Hepatic stellate cell (primary cell): ENCODE results near the gene CAPS2.
"Not testable (repeated sequence)": the region's sequence is repeated elsewhere in the genome, so short reads cannot be mapped to it uniquely, and the experiment has no call there.

Experiments
- DNase-seq: peaks from one replicate; pipeline ENCODE4 v3.0.0; 2011; ENCODE audit warnings: low spot score

The CAPS2 gene

DNA sequence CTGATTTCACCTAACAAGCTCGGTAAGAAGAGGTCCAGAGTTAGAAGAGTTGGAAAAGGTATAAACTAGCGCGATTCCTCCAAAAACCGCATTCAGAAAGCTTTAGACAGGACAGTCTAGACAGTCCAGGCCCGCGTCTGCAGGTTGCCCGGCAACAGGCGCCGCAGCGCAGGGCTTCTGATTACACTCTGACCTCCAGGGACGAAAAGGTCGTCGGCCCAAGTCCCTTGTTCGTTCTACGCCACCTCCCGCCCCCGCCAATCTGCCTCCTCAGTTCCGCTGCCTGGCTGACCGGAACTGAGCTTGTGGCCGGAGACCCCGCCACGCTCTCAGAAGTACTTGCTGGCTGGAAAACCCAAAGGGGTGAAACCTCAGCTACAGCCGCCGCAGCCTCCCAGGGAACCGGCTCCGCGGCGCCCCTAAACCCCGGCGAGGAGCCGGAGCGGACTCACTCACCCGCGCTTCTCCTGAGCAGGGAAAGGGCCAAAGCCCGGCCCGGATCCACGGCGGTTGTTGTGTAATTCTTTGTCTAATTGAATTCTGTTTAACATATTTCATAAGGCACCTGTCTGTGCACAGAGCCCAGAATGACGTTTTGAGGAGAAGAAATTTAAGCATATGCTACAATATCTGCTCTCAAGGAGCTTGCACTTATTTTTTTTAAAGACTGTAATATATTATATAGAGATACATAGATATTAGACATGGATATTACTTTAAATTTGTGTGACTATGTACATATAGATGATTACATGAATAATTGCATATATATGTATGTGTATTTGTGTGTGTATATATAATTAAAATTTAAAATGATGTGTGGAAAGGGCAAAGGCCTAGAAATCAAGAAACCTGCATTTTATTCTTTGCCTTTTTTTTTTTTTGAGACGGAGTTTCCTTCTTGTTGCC, at the start of gene CAPS2:
CAPS2 (minus strand) TSS at position 407 of the 909 bp plus-strand sequence. CDS start 3,826 bp downstream, outside the sequence.
- peak; percentile 78 for DNase-seq

GRCh38 chr12:75378354-75378753, 48.2 kb upstream of the CAPS2 start:
- DNase-seq, result no peak

DNA sequence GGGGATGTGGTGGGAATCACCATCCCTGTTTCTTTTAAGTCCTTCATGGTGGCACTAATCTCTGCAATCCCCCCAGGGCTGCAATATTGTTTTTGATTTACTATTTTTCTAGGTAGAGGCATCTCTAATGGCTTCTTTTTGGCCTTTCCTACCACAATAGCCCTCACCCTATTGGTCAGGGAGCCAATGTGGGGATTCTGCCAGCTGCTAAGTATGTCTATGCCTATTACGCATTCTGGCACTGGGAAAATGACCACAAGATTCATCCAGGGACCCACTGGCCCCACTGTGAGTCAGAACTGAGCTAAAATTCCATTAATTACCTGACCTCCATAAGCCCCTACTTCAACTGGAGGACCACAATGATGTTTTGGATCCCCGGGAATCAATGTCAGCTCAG, 44.8 kb upstream of the CAPS2 start:
- DNase-seq, result no peak

DNA sequence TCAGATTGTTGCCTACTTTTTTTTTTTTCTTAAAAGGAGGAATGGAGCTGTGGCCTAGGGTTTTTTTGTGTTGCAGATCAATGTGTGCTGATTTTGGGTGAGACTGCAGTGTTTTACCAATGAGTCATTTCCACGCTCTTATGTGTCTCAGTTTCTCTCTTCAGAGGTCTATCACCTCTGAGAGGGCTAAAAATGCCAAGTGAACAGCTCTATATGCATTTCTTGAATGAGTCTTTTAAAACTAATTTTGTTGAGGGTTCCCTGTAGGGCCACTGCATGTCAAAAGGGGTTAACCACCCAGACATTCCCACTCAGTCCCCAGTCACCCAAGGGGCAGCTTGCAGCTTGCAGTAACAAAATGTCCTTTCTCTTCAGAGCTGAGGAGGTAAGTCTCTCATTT, 36.5 kb upstream of the CAPS2 start:
- no peak for DNase-seq

- DNase-seq, result no peak
These were observed 34.8 kb upstream of the CAPS2 start for GRCh38 chr12:75364919-75365318.

DNA sequence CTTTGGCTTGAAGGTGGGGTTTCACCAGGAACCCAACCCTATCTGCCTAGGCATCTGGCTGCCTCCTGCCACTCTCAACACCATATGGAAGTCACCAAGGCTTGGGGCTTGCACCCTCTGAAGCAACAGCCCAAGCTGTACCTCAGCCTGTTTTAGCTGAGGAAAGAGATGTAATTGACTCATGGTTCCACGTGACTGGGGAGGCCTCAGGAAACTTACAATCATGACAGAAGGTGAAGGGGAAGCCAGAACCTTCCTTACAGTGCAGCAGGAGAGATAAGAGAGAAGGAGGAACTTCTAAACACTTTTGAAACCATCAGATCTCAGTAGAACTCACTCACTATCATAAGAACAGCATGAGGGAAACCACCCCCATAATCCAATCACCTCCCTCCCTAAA, 31.3 kb upstream of the CAPS2 start:
- no peak for DNase-seq

GRCh38 chr12:75360920-75361319, 30.8 kb upstream of the CAPS2 start:
- no peak for DNase-seq

- no peak for DNase-seq
These were observed 23.9 kb upstream of the CAPS2 start for GRCh38 chr12:75354011-75354410.

- DNase-seq, result no peak
These were observed 20.3 kb upstream of the CAPS2 start for GRCh38 chr12:75350413-75350812.

GRCh38 chr12:75349946-75350345, 19.8 kb upstream of the CAPS2 start:
- no peak for DNase-seq

GRCh38 chr12:75346215-75346614, 16.1 kb upstream of the CAPS2 start:
- DNase-seq, result not testable (repeated sequence)

DNA sequence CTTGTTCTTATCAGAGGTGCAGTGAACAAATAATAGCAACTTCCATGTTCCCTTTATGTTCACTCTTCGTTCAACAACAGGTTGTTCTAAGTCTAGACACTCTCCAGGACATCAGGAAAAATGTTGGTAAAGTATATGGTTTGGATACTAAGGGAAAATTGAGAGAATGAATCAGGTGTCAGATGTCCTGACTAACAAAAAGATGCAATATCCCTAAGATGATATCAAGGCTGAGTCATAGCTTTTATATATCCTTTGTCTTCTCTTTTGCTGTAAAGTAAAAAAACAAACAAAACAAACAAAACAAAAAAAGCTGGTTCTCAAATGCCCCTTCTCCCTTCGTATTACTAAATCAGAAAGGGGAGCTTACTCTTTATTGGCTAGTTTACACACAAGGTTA, 15.4 kb upstream of the CAPS2 start:
- no peak for DNase-seq

DNA sequence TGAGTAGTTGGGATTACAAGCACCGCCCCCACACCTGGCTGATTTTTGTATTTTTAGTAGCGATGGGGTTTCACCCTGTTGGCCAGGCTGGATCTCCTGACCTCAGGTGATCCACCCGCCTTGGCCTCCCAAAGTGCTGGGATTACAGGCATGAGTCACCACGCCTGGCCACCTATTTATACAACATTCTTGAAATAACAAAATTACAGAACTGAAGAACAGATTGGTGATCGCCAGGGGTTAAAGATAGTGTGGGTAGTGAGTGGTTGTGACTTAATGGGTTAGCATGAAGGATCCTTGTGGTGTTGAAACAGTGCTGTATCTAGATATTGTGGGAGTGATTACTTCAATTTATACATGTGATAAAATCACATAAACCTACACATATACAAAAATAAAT, 11.7 kb upstream of the CAPS2 start:
- no peak for DNase-seq

DNA sequence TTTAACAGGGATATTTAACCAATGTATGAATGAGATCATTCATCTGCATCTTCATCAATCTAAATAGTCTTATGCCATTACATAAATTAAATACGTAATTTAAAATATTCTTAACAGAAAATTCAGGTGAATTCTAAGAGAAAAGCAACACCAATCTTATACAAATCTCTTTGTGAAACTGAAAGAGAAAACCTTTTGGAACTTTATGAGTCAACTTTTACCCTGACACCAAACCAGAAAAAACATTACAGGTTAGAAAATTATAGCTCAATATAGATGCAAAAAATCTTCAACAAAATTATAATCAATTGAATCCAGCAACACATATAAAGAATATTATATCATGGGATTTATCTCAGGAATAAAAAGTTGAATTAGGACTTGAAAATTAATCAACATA, 7.8 kb upstream of the CAPS2 start:
- no peak for DNase-seq

DNA sequence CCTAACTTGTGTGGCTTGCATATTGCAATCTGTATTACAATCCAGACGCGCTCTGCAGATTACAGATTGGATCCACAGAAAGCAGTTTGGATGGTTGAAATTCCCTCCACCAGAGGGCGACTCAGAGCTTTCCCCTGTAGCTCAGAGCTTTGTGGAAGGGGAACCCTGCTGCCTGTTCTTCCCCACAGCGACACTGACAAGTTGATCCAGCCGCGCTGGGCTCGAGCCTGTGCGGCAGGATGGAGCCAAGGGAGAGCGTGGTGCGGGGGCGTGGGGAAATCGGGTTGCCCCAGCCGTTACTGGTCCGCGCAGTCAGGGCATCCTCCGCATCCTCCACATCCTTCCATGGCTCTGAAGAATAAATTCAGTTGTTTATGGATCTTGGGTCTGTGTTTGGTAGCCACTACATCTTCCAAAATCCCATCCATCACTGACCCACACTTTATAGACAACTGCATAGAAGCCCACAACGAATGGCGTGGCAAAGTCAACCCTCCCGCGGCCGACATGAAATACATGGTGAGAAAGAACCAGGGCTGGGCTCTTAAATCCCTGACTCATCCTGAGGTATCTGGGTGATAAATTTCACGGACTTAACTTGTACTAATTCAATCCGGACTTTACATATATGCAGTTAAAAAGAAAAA, 4.4 kb upstream of the CAPS2 start, which contains the start of gene GLIPR1L1:
GLIPR1L1 (plus strand) TSS at position 287 of the 647 bp plus-strand sequence; CDS start at position 346, 59 bp downstream.
- DNase-seq, result peak; percentile 74

DNA sequence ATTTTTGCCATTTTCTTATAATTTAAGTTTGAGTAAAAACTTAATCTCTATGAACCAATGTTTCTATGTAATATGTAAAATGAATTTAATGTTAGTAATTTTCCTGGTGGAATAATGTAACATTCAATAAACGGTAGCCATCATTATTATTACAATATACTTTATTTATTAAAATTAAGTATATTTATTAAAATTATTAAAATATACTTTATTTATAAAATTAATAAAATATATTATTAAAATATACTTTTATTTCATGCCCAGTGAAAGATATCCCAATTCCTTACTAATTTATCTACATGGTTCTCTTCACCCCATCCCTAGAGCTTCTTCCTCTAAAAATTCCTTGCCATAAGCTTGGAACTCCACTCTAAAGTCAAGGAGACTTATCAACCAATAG, 2.5 kb downstream of the CAPS2 start:
- DNase-seq, result no peak

GRCh38 chr12:75323663-75324062, 6.5 kb downstream of the CAPS2 start:
- DNase-seq, result no peak

- DNase-seq, result peak; percentile 31
These were observed 7.7 kb downstream of the CAPS2 start for GRCh38 chr12:75322464-75322863.

GRCh38 chr12:75317784-75318183, 12.3 kb downstream of the CAPS2 start:
- no peak for DNase-seq

DNA sequence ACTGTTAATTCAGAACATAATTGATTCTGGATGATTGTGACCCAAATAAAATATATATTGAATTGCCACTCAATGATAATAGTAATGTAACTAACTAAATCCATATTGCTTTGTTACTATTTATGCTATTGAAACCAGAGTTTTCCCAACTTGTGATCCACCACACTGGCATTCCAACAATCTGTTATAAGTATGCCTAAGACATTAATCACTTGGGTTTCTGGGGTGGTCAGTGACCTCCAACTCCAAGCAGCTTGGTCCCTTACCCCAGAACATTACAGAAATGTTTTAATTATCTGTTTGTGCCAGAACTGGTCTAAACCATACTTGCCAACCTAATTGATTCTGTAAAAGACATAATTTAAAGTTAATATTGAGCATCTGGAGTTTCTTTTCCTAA, 14.6 kb downstream of the CAPS2 start:
- peak; percentile 15 for DNase-seq

DNA sequence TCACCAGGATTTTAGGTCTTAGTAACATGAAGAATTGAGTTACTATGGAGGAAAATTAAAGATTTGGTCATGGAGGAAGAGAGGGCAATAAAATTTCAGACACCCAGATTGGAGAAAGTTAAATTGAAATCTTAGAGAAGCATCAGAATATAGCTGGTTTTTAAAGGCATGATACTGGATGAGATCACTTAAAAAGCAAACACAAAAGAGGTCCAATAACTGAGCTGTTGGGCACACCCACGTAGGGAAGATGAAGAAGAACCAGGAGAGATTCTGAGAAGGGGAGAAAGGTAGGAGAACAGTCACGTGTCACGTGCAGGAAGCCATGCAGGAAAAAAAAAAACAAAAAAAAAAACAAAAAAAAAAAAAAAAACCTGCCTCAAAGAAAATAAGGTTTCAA, 18.8 kb downstream of the CAPS2 start:
- no peak for DNase-seq

DNA sequence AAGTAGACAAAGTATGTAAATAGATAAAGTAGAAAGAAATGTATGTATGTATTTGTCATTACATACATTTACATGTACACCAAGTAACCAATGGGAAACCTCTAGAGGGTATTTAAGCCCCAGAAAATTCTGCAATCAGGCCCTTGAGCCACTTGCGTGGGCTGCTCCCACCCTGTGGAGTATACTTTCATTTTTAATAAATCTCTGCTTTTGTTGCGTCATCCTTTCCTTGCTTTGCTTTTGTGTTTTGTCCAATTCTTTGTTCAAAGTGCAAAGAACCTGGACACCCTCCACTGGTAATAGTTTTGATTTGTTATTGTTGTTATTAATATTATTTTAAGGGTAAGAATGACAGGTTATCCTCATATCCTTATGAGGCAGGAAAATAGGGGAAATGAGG, 21.8 kb downstream of the CAPS2 start:
- no peak for DNase-seq
